Activated CD4-positive, alpha-beta T cell treated with anti-CD3 and anti-CD28 coated beads for 36 hours (primary cell): Measurements from ENCODE around the gene ANKRD42. TPM values are rescaled to one million over a fixed set of nuclear protein-coding genes. Genes with fewer than 3 reads are reported as not detected.

Experiments
- ATAC-seq: fragments of 200-7000 bp; cut with Tn5 transposase; one replicate; pipeline ENCODE4 v1.10.0; 2021; ENCODE audit warnings: mild to moderate bottlenecking, moderate library complexity
- CTCF ChIA-PET: fragments of 350-600 bp; sonication (Branson Sonifier 250); formaldehyde crosslinking; loops from one replicate; lab custom pipeline; 2021; ENCODE audit warnings: antibody characterized with exemption; lab: Charles Lee
- POLR2A ChIA-PET: fragments of 350-600 bp; sonication (Branson Sonifier 250); formaldehyde crosslinking; loops from one replicate; lab custom pipeline; 2021; ENCODE audit warnings: antibody characterized with exemption, inconsistent platforms; lab: Charles Lee
- DNase-seq: peaks from one replicate; pipeline ENCODE4 v3.0.0-alpha.2; 2020
- H3K27ac Mint-ChIP-seq: one replicate; pipeline ENCODE4 v1.8.0; 2021; ENCODE audit warnings: mixed read lengths
- H3K27me3 Mint-ChIP-seq: one replicate; pipeline ENCODE4 v1.8.0; 2021; ENCODE audit warnings: mixed read lengths
- H3K36me3 Mint-ChIP-seq: one replicate; pipeline ENCODE4 v1.8.0; 2021; ENCODE audit warnings: low read depth, mixed read lengths
- H3K4me1 Mint-ChIP-seq: one replicate; pipeline ENCODE4 v1.8.0; 2021; ENCODE audit warnings: mixed read lengths
- H3K4me3 Mint-ChIP-seq: one replicate; pipeline ENCODE4 v1.8.0; 2021; ENCODE audit warnings: mild to moderate bottlenecking, moderate library complexity, mixed read lengths
- H3K9me3 Mint-ChIP-seq: one replicate; pipeline ENCODE4 v1.8.0; 2021; ENCODE audit warnings: low read depth, mixed read lengths
- intact Hi-C, 2 experiments: fragments of 100-400 bp; cut with DNase I in 1 of 2; cut with micrococcal nuclease in 1 of 2; formaldehyde crosslinking; loops; one replicate each; pipeline versions ENCODE4 v1.14.2 to v1.15.1; 2022 to 2024; cut with DNase I, micrococcal nuclease
- total RNA-seq, 2 experiments: library from RNA; stranded (reverse); gene quantifications; one replicate each; pipeline ENCODE4 v1.2.3, GENCODE V29; 2021

ANKRD42 gene
- total RNA-seq, 2 experiments from 2014 or later: 3.1 to 4.9 TPM

- ATAC-seq: no peak
- no peak for DNase-seq
- Mint-ChIP-seq H3K27me3 (no peaks in the 10 kb centered on the region), H3K36me3 (peaks cover 49% of the 10 kb centered on the region), H3K9me3 (no peaks in the 10 kb centered on the region), H3K4me3 (peak overlapping the region; percentile 100), H3K27ac (peak overlapping the region; percentile 100), H3K4me1 (peaks cover 39% of the 10 kb centered on the region)
- intact Hi-C loops: loop anchor here in 1 of 2 experiments (2.0 to 5.0 kb wide), 3 partner anchors 14 to 151 kb away; no protein-coding TSS in a partner anchor
- CTCF ChIA-PET: interaction anchor here (0.6 to 0.8 kb wide), 2 partner anchors 178 to 1885 kb away, joined by 3 read pairs; no protein-coding TSS in a partner anchor
- POLR2A ChIA-PET: interaction anchor here (0.6 to 3.5 kb wide), 4 partner anchors 26 to 152 kb away, joined by 3 to 11 read pairs (median 3); no protein-coding TSS in a partner anchor
Observed at GRCh38 chr11:83158357-83158786, 35.1 kb upstream of the ANKRD42 start.

DNA sequence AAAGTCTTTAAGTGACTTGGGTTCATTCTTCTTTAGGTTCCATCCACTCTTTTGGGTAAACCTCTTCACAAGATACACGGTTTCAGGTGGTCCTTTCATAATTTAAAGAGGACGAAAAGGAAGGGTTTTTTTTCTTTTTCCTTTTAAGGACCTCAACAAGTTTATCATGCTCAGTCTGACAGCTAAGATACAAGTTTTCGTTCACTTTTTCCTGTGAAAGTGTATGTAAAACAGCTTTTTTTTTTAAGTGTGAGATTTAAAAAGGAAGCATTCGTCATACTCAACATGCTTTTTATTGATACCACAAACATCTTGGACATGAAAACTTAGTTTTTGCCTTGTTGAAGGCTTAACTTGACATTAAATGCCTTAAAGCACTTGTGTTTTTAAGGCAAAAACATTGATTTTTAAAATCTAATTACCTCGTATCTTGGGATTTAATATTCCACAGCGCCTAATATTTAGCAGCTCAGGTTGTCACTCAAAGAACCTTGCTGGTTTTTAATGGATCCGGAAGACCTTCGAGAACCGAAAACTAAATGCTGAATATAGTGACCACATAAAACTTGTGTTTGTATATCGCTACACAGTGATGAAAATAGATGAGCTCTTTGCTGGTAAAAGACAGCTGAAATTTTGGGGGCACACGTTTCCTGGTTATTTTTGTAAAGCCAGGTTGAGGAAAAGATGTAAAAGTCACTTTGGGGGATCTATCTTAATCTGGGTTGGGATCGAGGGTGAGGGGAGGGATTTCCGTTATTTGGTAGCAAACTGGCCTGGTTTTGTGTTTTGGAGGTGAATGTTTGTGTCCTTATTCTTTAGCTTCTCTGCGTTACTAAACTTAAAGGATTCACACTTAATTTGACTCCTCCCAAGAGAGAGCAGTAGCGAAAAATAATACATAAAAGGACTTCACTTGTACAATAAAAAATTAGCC lies 34.3 kb upstream of the ANKRD42 start:
- DNase-seq (no peak), ATAC-seq (no peak)
- peak overlapping the region; percentile 100 for H3K4me3 Mint-ChIP-seq
- H3K27me3 Mint-ChIP-seq: no peaks in the 10 kb centered on the region
- CTCF ChIA-PET: interaction anchor here (0.6 to 1.2 kb wide), 7 partner anchors 8 to 1885 kb away, joined by 3 to 4 read pairs (median 3); partner anchors contain the start of gene DDIAS
- POLR2A ChIA-PET: interaction anchor here (0.5 to 3.5 kb wide), 10 partner anchors 11 to 259 kb away, joined by 3 to 11 read pairs (median 4); partner anchors contain the start of genes PRCP and RAB30
- intact Hi-C loops: loop anchor here in 1 of 2 experiments (2.0 to 5.0 kb wide), 3 partner anchors 14 to 152 kb away; no protein-coding TSS in a partner anchor
- peak overlapping the region; percentile 100 for H3K27ac Mint-ChIP-seq
- peaks cover 42% of the 10 kb centered on the region for H3K4me1 Mint-ChIP-seq
- H3K36me3 Mint-ChIP-seq: peaks cover 54% of the 10 kb centered on the region
- no peaks in the 10 kb centered on the region for H3K9me3 Mint-ChIP-seq

- peaks cover 46% of the 10 kb centered on the region for H3K4me1 Mint-ChIP-seq
- peak overlapping the region; percentile 100 for H3K27ac Mint-ChIP-seq
- intact Hi-C loops: loop anchor here (1.0 to 5.0 kb wide), 4 partner anchors 13 to 200 kb away; no protein-coding TSS in a partner anchor
- ChIA-PET POLR2A (interaction anchor here (0.5 to 1.5 kb wide), 7 partner anchors 10 to 260 kb away, joined by 3 to 6 read pairs (median 5); partner anchors contain the start of genes PRCP and RAB30), CTCF (interaction anchor here (0.5 to 1.2 kb wide), 6 partner anchors 15 to 258 kb away, joined by 3 to 4 read pairs (median 3); partner anchors contain the start of genes ANKRD42 and DDIAS)
- no peak for ATAC-seq
- H3K36me3 Mint-ChIP-seq: peaks cover 62% of the 10 kb centered on the region
- DNase-seq: no peak
- no peaks in the 10 kb centered on the region for H3K9me3 Mint-ChIP-seq
- peak overlapping the region; percentile 100 for H3K4me3 Mint-ChIP-seq
- no peaks in the 10 kb centered on the region for H3K27me3 Mint-ChIP-seq
Observed at GRCh38 chr11:83159902-83160865, 33.3 kb upstream of the ANKRD42 start.

GRCh38 chr11:83161610-83162199 lies 31.8 kb upstream of the ANKRD42 start:
- intact Hi-C loops: no loop called here
- peak overlapping the region; percentile 80 for H3K27ac Mint-ChIP-seq
- POLR2A ChIA-PET: no interaction called here
- CTCF ChIA-PET: no interaction called here
- no peaks in the 10 kb centered on the region for H3K9me3 Mint-ChIP-seq
- peaks cover 75% of the 10 kb centered on the region for H3K36me3 Mint-ChIP-seq
- H3K4me1 Mint-ChIP-seq: peaks cover 51% of the 10 kb centered on the region
- no peaks in the 10 kb centered on the region for H3K27me3 Mint-ChIP-seq
- peak overlapping the region; percentile 48 for H3K4me3 Mint-ChIP-seq
- no peak for ATAC-seq
- no peak for DNase-seq

GRCh38 chr11:83162377-83162776 lies 31.1 kb upstream of the ANKRD42 start:
- Mint-ChIP-seq H3K27ac (peak overlapping the region; percentile 80), H3K27me3 (no peaks in the 10 kb centered on the region), H3K4me1 (peaks cover 53% of the 10 kb centered on the region), H3K9me3 (no peaks in the 10 kb centered on the region), H3K36me3 (peaks cover 76% of the 10 kb centered on the region), H3K4me3 (peak overlapping the region; percentile 48)
- ATAC-seq: peak; percentile 50
- intact Hi-C loops: no loop called here
- CTCF ChIA-PET: interaction anchor here (0.6 kb wide), 1 partner anchor 128 kb away, joined by 3 read pairs; no protein-coding TSS in a partner anchor
- DNase-seq: no peak
- POLR2A ChIA-PET: no interaction called here

- Mint-ChIP-seq H3K27ac (peak overlapping the region; percentile 29), H3K4me3 (no peak overlapping the region), H3K36me3 (peaks cover 78% of the 10 kb centered on the region), H3K9me3 (no peaks in the 10 kb centered on the region), H3K4me1 (peaks cover 71% of the 10 kb centered on the region), H3K27me3 (no peaks in the 10 kb centered on the region)
- DNase-seq (no peak), ATAC-seq (no peak)
- intact Hi-C loops: no loop called here
- CTCF ChIA-PET: interaction anchor here (0.7 kb wide), 1 partner anchor 309 kb away, joined by 3 read pairs; no protein-coding TSS in a partner anchor
- POLR2A ChIA-PET: no interaction called here
Observed at GRCh38 chr11:83166193-83166866, 27.2 kb upstream of the ANKRD42 start.

DNA sequence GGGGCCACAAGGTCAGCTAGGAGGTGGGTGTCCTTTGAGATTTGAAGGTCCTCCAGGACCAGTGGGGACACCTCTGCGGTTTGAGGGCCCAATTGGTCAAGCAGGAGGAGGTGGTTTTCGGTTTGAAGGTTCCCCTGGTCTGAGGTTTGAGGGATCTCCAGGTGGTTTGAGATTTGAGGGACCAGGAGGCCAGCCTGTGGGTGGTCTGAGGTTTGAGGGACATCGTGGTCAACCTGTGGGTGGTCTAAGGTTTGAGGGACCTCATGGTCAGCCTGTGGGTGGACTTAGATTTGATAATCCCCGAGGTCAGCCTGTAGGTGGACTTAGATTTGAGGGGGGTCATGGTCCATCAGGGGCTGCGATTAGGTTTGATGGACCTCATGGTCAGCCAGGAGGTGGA lies 24.8 kb upstream of the ANKRD42 start:
- DNase-seq (no peak), ATAC-seq (no peak)
- Mint-ChIP-seq H3K4me3 (no peak overlapping the region), H3K36me3 (peaks cover 80% of the 10 kb centered on the region), H3K4me1 (peaks cover 74% of the 10 kb centered on the region), H3K27ac (no peak overlapping the region), H3K27me3 (no peaks in the 10 kb centered on the region), H3K9me3 (no peaks in the 10 kb centered on the region)
- ChIA-PET POLR2A (no interaction called here), CTCF (no interaction called here)
- intact Hi-C loops: no loop called here

GRCh38 chr11:83170865-83171264 lies 22.6 kb upstream of the ANKRD42 start:
- H3K4me3 Mint-ChIP-seq: peak overlapping the region; percentile 51
- H3K27me3 Mint-ChIP-seq: no peaks in the 10 kb centered on the region
- intact Hi-C loops: no loop called here
- ChIA-PET CTCF (no interaction called here), POLR2A (no interaction called here)
- peaks cover 76% of the 10 kb centered on the region for H3K36me3 Mint-ChIP-seq
- peaks cover 78% of the 10 kb centered on the region for H3K4me1 Mint-ChIP-seq
- no peak for DNase-seq
- no peak for ATAC-seq
- no peak overlapping the region for H3K27ac Mint-ChIP-seq
- no peaks in the 10 kb centered on the region for H3K9me3 Mint-ChIP-seq

- H3K27ac Mint-ChIP-seq: no peak overlapping the region
- CTCF ChIA-PET: interaction anchor here (1.2 to 2.1 kb wide), 3 partner anchors 77 to 271 kb away, joined by 3 to 7 read pairs (median 5); partner anchors contain the start of gene DDIAS
- peaks cover 72% of the 10 kb centered on the region for H3K36me3 Mint-ChIP-seq
- peak; percentile 20 for ATAC-seq
- POLR2A ChIA-PET: no interaction called here
- H3K4me1 Mint-ChIP-seq: peaks cover 79% of the 10 kb centered on the region
- intact Hi-C loops: loop anchor here in 1 of 2 experiments (2.0 kb wide), 1 partner anchor 14 kb away; no protein-coding TSS in a partner anchor
- DNase-seq: no peak
- H3K9me3 Mint-ChIP-seq: no peaks in the 10 kb centered on the region
- H3K27me3 Mint-ChIP-seq: no peaks in the 10 kb centered on the region
- H3K4me3 Mint-ChIP-seq: no peak overlapping the region
Observed at GRCh38 chr11:83172551-83172950, 21.0 kb upstream of the ANKRD42 start.
